ENCODE data around the gene COX5A.
"Not testable (repeated sequence)": the region's sequence is repeated elsewhere in the genome, so short reads cannot be mapped to it uniquely, and the experiment has no call there.

COX5A gene

GRCh38 chr15:74955017-74955416 lies 17.1 kb upstream of the COX5A start:
- no peak for DNase-seq

DNA sequence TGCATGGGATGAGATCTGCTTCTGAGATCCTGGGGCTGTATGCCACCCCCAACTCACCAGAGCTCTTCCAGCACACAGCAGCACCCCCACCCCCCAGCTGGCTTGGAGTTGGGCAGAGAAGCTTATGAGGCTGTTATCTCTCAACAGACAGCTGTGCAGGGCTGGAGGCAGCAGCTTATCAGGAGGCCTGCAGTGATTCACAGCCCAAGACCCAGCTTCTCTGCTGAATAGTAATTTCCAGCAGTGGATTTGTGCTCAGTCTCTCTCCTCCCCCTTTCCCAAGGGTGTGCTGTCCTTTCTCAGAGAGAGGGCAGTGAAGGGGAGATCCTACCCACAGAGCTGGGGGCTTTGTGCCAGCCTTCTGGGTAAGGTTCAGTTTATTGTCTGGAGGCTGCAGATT lies 16.6 kb upstream of the COX5A start:
- peak; percentile 30 for DNase-seq

- DNase-seq, result no peak
Observed at GRCh38 chr15:74951006-74951405, 13.1 kb upstream of the COX5A start.

DNA sequence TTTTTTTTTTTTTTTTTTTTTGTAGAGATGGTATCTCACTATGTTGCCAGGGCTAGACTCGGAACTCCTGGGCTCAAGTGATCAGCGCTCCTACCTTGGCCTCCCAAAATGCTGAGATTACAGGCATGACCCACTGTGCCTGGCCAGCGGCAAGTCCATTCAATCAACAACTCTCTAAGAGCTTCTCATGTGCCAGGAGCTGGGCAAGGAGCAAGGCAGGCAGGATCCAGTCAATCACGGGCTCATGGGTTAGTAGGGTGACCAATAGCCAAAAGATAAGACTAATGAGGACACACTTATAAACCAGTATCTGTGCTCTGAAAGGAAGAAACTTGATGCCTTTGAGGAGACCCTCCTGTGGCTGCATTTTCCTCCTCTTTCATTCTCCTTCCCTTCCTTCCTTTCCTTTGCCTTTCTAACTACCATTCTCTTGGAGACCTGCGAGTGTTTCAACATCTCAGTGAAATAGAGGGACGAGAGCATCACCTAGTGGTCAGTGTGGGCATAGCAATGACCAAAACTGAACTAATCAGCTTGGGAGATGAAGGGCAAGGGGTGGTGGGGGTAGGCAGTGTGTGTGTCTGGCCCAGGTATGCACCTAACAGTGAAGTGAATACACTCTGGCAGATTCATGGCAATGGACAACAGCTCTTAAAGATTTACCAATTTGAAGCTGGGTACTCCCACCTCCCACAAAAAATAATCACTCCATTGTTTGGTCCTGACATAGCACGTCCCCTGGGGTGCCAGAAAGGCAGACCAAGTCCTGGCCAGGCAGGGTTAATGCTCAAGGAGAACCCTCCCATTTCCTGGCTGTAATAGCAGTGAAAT lies 12.4 kb upstream of the COX5A start:
- peak; percentile 70 for DNase-seq

DNA sequence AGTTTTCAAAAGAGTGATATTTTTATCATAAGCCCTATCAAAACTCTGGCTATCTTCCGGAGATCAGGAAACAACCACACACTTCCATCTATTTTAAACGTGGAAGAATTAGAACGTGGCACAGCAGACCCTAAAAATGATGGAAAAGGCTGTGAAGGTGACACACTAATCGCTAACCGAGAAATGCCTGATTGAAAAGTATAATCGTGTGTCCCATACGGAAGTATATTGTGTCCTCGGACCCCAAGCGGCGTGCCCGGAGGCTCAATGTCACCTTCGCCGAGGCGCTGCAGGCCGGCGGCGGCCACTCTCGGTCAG lies 642 bp downstream of the COX5A start:
- DNase-seq, result no peak

DNA sequence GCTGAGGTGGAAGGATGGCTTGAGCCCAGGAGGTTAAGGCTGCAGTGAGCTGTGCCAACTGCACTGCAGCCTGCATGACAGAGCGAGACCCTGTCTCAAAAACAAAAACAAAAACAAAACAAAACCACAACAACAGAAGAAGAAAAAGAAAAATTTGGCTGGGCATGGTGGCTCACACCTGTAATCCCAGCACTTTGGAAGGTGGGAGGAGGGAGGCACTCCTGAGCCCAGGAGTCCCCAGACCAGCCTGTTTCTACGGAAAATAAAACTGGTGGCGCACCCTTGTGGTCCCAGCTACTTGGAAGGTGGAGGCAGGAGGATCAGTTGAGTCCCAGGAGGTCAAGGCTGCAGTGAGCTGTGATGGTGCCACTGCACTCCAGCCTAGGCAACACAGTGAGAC lies 2.7 kb downstream of the COX5A start:
- not testable (repeated sequence) for DNase-seq

- DNase-seq, result no peak
Observed at GRCh38 chr15:74933573-74933972, 4.3 kb downstream of the COX5A start.

- no peak for DNase-seq
Observed at GRCh38 chr15:74928771-74929198, 9.1 kb downstream of the COX5A start.

- no peak for DNase-seq
Observed at GRCh38 chr15:74924525-74924924, 13.3 kb downstream of the COX5A start.

DNA sequence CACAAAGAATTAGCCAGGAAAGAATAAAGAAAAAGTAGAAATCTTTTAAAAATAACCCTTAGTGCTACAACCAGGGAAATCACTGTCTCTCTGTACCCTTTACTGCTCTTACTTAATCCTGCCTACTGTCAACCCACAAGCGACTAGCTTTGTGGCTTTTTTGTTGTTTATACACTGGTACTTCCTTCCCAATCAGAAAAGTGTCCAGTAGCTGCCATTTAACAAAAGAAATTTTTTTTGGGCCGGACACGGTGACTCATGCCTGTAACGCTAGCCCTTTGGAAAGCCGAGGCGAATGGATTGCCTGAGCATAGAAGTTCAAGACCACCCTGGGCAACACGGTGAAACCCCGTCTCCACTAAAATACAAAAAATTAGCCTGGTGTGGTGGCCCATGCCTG lies 17.4 kb downstream of the COX5A start:
- DNase-seq, result no peak

GRCh38 chr15:74917676-74918075 lies 20.2 kb downstream of the COX5A start:
- DNase-seq, result no peak

DNA sequence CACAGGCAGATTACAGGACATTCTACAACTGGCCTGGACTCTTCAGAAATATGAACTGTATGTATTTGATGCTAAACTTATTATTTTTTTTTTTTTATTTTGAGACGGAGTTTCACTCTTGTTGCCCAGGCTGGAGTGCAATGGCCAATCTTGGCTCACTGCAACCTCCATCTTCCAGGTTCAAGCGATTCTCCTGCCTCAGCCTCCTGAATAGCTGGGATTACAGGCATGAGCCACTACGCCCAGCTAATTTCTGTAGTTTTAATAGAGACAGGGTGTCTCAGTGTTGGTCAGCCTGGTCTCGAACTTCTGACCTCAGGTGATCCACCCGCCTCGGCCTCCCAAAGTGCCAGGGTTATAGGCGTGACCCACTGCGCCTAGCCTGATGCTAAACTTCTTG lies 24.1 kb downstream of the COX5A start:
- DNase-seq, result not testable (repeated sequence)

DNA sequence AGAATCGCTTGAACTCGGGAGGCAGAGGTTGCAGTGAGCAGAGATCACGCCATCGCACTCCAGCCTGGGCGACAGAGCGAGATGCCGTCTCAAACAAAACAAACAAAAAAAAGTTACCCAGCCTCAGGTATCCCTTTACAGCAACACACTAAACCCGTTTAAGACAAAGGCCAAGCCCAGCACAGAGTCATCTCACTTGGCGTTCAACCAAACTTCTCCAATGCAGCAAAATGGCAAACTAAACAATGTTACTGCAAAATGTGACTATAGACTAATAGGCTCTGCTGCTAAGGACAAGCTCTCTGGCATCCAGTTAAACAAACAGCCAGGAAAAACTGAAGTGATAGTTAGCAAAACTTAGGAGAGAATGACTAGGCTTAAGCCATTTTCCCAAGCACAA lies 24.8 kb downstream of the COX5A start:
- no peak for DNase-seq

- DNase-seq, result no peak
Observed at GRCh38 chr15:74908635-74909034, 29.2 kb downstream of the COX5A start.

DNA sequence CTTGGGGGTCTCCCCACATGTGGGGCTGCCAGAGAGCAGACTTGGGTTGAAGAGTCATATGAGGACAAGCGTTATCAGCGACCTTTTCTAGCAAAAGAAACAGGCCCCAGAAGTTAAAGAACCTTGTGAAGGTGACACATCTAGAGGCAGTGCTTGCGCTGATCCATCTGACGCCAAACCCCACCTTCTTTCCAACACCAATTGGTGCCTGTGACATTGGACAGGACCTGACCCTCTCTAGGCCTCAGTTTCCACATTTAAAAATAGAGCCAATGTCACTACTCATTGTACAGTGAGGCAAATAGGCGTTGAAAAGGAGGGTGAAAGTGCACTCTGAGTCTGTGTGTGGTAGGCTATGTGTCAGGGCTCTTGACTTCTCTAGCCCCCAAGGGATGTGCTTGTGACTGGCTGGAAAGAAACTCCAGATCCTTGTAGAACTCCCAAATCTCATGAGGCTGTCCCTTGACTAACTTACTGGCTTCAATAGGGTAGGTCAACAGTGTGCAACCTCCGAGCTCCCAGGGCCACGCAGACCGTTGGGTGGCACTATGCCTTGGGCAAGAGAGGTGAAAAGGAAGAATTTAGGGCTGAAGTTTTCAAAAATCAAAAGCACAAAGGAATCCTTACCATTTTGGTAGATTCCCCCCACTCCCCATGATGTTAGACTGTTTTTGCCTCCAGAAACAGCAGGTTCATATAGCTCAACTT lies 30.6 kb downstream of the COX5A start:
- DNase-seq, result peak; percentile 18

GRCh38 chr15:74906450-74907162 lies 31.3 kb downstream of the COX5A start, which contains the start of gene FAM219B:
FAM219B (minus strand) TSS chr15:74906851; CDS start chr15:74906800, 51 bp downstream.
- peak; percentile 86 for DNase-seq

DNA sequence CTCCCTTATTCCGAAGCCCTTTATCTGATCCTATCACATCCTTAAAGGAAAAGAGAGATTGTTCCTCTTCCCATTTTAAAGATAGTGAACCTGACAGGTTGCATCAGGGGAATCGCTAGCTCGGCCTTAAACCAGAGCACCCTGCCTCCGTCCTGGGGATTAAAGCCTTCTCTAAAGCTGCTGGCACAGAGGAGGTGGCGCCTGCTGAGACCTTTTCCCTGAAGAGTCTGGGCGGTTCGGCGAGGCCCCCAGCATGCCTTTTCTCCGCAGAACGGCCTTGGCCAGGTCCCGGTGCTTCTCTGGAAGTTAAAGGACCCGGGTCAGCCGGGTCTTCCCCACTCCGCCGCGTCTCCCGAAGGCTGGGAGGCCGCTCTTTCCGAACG lies 31.8 kb downstream of the COX5A start:
- peak; percentile 37 for DNase-seq

GRCh38 chr15:74904190-74904805 lies 33.6 kb downstream of the COX5A start:
- no peak for DNase-seq

GRCh38 chr15:74903676-74904075 lies 34.2 kb downstream of the COX5A start:
- peak; percentile 22 for DNase-seq

DNA sequence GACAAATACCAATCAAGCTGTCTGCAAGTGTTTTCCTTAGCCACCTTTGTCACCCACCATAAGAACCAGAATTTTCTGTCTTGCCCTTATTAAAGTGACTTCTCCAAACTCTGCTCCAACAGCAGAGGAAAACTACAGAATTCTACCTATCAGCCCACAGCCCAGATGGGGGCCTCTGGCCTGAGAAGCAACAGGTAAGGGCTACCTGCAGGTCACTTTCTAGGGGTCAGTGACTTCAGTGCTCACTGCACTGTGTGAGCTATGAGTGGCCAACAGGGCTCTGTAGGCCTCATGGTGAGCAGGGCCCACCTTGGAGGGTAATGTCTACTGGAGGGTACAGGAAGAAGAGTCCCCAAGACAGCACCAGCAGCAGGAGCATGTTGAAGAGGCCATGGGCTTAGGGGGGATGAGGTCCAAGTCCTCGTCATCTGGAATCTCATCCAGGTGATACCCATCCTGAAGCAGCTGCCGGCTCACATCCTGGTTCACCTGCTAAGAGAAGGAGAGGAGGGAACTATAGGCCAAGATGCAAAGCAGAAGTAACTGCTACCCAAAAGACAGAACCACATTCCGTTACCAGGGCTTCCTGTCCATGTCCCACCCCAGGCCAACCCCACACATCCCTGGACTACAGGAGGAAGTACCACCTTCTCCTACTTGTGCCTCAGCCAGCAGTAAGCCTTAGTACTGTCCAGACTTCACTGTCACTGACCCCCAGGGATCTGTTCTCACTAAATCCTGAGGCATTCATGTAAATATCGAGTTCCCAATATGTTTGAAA lies 35.4 kb downstream of the COX5A start:
- DNase-seq, result no peak

GRCh38 chr15:74901612-74902063 lies 36.2 kb downstream of the COX5A start:
- peak; percentile 62 for DNase-seq

DNA sequence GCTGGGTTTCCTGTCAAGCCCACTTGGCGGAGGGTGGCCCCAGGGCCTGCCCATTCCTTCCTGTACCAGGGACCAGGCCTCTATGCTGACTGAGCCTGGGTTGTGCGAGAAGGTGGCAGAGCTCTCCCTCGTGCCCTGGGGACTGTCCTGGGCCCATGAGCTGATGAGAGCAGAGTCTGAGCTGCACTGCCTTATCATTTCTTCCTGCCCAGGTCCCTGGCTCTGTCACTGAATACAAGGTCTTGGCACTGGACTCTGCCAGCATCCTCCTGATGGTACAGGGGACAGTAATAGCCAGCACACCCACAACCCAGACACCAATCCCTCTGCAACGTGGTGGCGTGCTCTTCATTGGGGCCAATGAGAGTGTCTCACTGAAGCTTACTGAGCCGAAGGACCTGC lies 40.6 kb downstream of the COX5A start:
- no peak for DNase-seq

All from EL (cell line).